Ovary (tissue), 9 donors: ENCODE results near the gene THADA. TPM values are rescaled to one million over a fixed set of nuclear protein-coding genes. Genes with fewer than 3 reads are reported as not detected.
A peak's percentile ranks its signal among the peaks of the same experiment; 100 is the strongest.

Experiments
- DNase-seq, 5 donors: peaks; one replicate each; pipeline ENCODE4 v3.0.0-alpha.2; 2019 to 2020
- H3K27ac ChIP-seq, 2 donors: fragments of 200-600 bp; one replicate each; pipeline versions ENCODE4 v1.5.1 to v1.8.0; 2019 to 2022
- H3K27me3 ChIP-seq: fragments of 200-600 bp; one replicate; pipeline ENCODE4 v1.8.0; 2022
- H3K36me3 ChIP-seq: fragments of 200-600 bp; sonication (generic); one replicate; pipeline ENCODE4 v1.5.1; 2019
- H3K4me1 ChIP-seq: one replicate; pipeline ENCODE4 v1.8.1; 2013; ENCODE audit warnings: mild to moderate bottlenecking, moderate library complexity; ENCODE audit not compliant: insufficient read depth
- H3K4me3 ChIP-seq: fragments of 200-600 bp; sonication (generic); one replicate; pipeline ENCODE4 v1.5.1; 2017
- H3K9me3 ChIP-seq, 2 donors: fragments of 200-600 bp in 1 of 2; sonication (generic) in 1 of 2; one replicate each; pipeline versions ENCODE4 v1.5.1 to v1.8.1; 2013 to 2019; ENCODE audit warnings: mild to moderate bottlenecking in 1 of 2, moderate library complexity in 1 of 2
- CTCF ChIP-seq, 3 donors: fragments of 450-650 bp in 2 of 3; fragments of 200-600 bp in 1 of 3; IDR thresholded peaks; one replicate each; pipeline versions ENCODE4 v1.5.1 to v1.8.0; 2016 to 2022; ENCODE audit warnings: antibody characterized with exemption in 3 of 3, mild to moderate bottlenecking in 1 of 3
- EP300 ChIP-seq: sonication (generic); formaldehyde crosslinking; IDR thresholded peaks from one replicate; pipeline ENCODE4 v1.6.1; 2017; ENCODE audit warnings: antibody characterized with exemption
- POLR2A ChIP-seq: fragments of 450-650 bp; IDR thresholded peaks from one replicate; pipeline ENCODE4 v1.6.1; 2017; ENCODE audit warnings: antibody characterized with exemption, mild to moderate bottlenecking, moderate library complexity
- WGBS, 3 donors: extraction: QIAGEN DNeasy Blood & Tissue Kit in 1 of 3; methylation state at CpG; one replicate each; pipeline versions ENCODE4 v1.1.5 to v1.1.7; 2013 to 2017; 5-methylcytosine and 5-hydroxymethylcytosine counted together
- intact Hi-C, 4 donors: fragments of 100-400 bp; cut with DNase I; formaldehyde crosslinking; loops; one replicate each; pipeline versions ENCODE4 v1.11.0 to v1.15.1; 2022 to 2023
- polyA plus RNA-seq, 2 donors: library from polyadenylated mRNA; stranded (reverse); fragments of 200-250 nt in 1 of 2; fragments of 350-450 nt in 1 of 2; fragmentation: Illumina TruSeq in 1 of 2; extraction: RNeasy Lipid Tissue Mini Kit (QIAGEN cat#74804) in 1 of 2; gene quantifications; one replicate each; pipeline ENCODE4 v1.2.3, GENCODE V29; 2013 to 2014
- total RNA-seq, 7 donors: library from RNA; depleted of rRNA in 2 of 7; stranded (reverse); fragments of >200 nt in 2 of 7; fragmentation: NEBNext Ultra II Directional in 3 of 7; extraction: Animal tissue kit (Norgen Biotek cat#: 25700) in 3 of 7; gene quantifications; one replicate each; pipeline versions ENCODE4 v1.1.0 to v1.2.4, GENCODE V29; 2016 to 2023
- donor health status: DM: no; HTN: no; CAD: no; lungs with moderate emphysema.
- donor health status: DM: no; HTN: no; CAD: no.
- donor health status: Bipolar disorder and iron deficiency.
- donor health status: DM: yes; HTN: yes; CAD: no.
- donor health status: DM: no; HTN: no; CAD: no.
- donor health status: DM: yes; HTN: yes; CAD: no.

The THADA gene
- total and polyA plus RNA-seq, 9 donors: 14.0 to 46.8 (median 28.6) TPM

- intact Hi-C loops: no loop called here
- Histone ChIP-seq H3K9me3 (no peaks in the 10 kb centered on the region), H3K27ac (no peak overlapping the region), H3K27me3 (no peaks in the 10 kb centered on the region), H3K4me1 (peaks cover 3% of the 10 kb centered on the region), H3K36me3 (no peaks in the 10 kb centered on the region), H3K4me3 (no peak overlapping the region)
- no peak for DNase-seq
- 92 to 96% (median 92%) methylated on average over 2 of the region's 2 CpGs for WGBS, 3 donors
- no peak for TF ChIP-seq POLR2A
- no peak for TF ChIP-seq CTCF (IDR thresholded peaks at IDR 0.05)
- no peak for TF ChIP-seq EP300
Measured at GRCh38 chr2:43475922-43476321, 119.9 kb downstream of the THADA start.

GRCh38 chr2:43475137-43475846 lies 120.5 kb downstream of the THADA start:
- intact Hi-C loops: no loop called here
- H3K27ac ChIP-seq: peak overlapping the region in 1 of 2 donors; percentile 41
- H3K36me3 ChIP-seq: no peaks in the 10 kb centered on the region

GRCh38 chr2:43474273-43474672 lies 121.6 kb downstream of the THADA start:
- no peak for TF ChIP-seq POLR2A
- TF ChIP-seq CTCF (IDR thresholded peaks at IDR 0.05): no peak
- no peak for TF ChIP-seq EP300
- DNase-seq: no peak
- H3K27me3 ChIP-seq: no peaks in the 10 kb centered on the region
- H3K27ac ChIP-seq: peak overlapping the region in 1 of 2 donors; percentile 41
- H3K36me3 ChIP-seq: no peaks in the 10 kb centered on the region
- intact Hi-C loops: no loop called here
- H3K4me3 ChIP-seq: no peak overlapping the region
- H3K9me3 ChIP-seq: no peaks in the 10 kb centered on the region
- H3K4me1 ChIP-seq: peaks cover 3% of the 10 kb centered on the region
- 14 to 22% (median 17%) methylated on average over 5 of the region's 5 CpGs for WGBS, 3 donors

More at GRCh38 chr2:43475137-43475846, 120.5 kb downstream of the THADA start:
- H3K4me3 ChIP-seq: no peak overlapping the region
- H3K4me1 ChIP-seq: peaks cover 3% of the 10 kb centered on the region
- WGBS, 3 donors: 72 to 78% (median 78%) methylated on average over 10 of the region's 10 CpGs
- TF ChIP-seq EP300 (no peak), POLR2A (no peak), CTCF (IDR thresholded peaks at IDR 0.05) (no peak)
- DNase-seq: peak in 1 of 5 donors; percentile 30
- H3K9me3 ChIP-seq: no peaks in the 10 kb centered on the region
- no peaks in the 10 kb centered on the region for H3K27me3 ChIP-seq

- intact Hi-C loops: no loop called here
- H3K27ac ChIP-seq: peak overlapping the region in 1 of 2 donors; percentile 41
- no peaks in the 10 kb centered on the region for H3K27me3 ChIP-seq
- no peak for DNase-seq
- H3K4me3 ChIP-seq: no peak overlapping the region
- no peak for TF ChIP-seq POLR2A
- no peak for TF ChIP-seq EP300
- TF ChIP-seq CTCF (IDR thresholded peaks at IDR 0.05): no peak
- H3K36me3 ChIP-seq: no peaks in the 10 kb centered on the region
- WGBS, 3 donors: 92 to 93% (median 92%) methylated on average over 8 of the region's 8 CpGs
- H3K4me1 ChIP-seq: peaks cover 7% of the 10 kb centered on the region
- no peaks in the 10 kb centered on the region for H3K9me3 ChIP-seq
Measured at GRCh38 chr2:43473767-43474166, 122.1 kb downstream of the THADA start.
